Activated gamma-delta T cell (primary cell): Measurements from ENCODE around the gene PBX2.
A peak's percentile ranks its signal among the peaks of the same experiment; 100 is the strongest.
"Not testable (repeated sequence)": the region's sequence is repeated elsewhere in the genome, so short reads cannot be mapped to it uniquely, and the experiment has no call there.

Experiments used
- DNase-seq: peaks from one replicate; lab custom pipeline; 2025; lab: John Stamatoyannopoulos, UW

Gene PBX2

GRCh38 chr6:32187009-32187709 is 2.8 kb downstream of the PBX2 start:
- DNase-seq = no peak

- DNase-seq = not testable (repeated sequence)
Observed at GRCh38 chr6:32186151-32186840, 3.7 kb downstream of the PBX2 start.

GRCh38 chr6:32185681-32186131 is 4.3 kb downstream of the PBX2 start:
- DNase-seq = not testable (repeated sequence)

GRCh38 chr6:32184084-32184640 is 5.8 kb downstream of the PBX2 start, which contains the start of gene AGER:
AGER (minus strand) TSS chr6:32184253; CDS start chr6:32184222, 31 bp downstream.
- no peak for DNase-seq

- no peak for DNase-seq
Observed at GRCh38 chr6:32183483-32184083, 6.4 kb downstream of the PBX2 start.

- DNase-seq = no peak
Observed at GRCh38 chr6:32183030-32183429, 7.0 kb downstream of the PBX2 start.

GRCh38 chr6:32182555-32182981 is 7.4 kb downstream of the PBX2 start:
- no peak for DNase-seq

- DNase-seq = no peak
Observed at GRCh38 chr6:32181915-32182529, 8.0 kb downstream of the PBX2 start.

GRCh38 chr6:32181148-32181702 is 8.8 kb downstream of the PBX2 start:
- no peak for DNase-seq

GRCh38 chr6:32179766-32180405 is 10.1 kb downstream of the PBX2 start:
- no peak for DNase-seq

- peak; percentile 48 for DNase-seq
Observed at GRCh38 chr6:32178547-32179440, 11.2 kb downstream of the PBX2 start.

- DNase-seq = peak; percentile 82
Observed at GRCh38 chr6:32177788-32178546, 12.0 kb downstream of the PBX2 start, which contains the start of gene RNF5. RNF5 (plus strand) TSS chr6:32178405; CDS start chr6:32178512, 107 bp downstream.

- no peak for DNase-seq
Observed at GRCh38 chr6:32177183-32177787, 12.7 kb downstream of the PBX2 start.

GRCh38 chr6:32176476-32177182 is 13.4 kb downstream of the PBX2 start:
- no peak for DNase-seq

- peak; percentile 73 for DNase-seq
Observed at GRCh38 chr6:32175711-32176475, 14.1 kb downstream of the PBX2 start, which contains the start of gene AGPAT1. AGPAT1 (minus strand) TSS chr6:32176084; CDS start chr6:32171496, 4,588 bp downstream.

- DNase-seq = no peak
Observed at GRCh38 chr6:32175322-32175710, 14.7 kb downstream of the PBX2 start.

- no peak for DNase-seq
Observed at GRCh38 chr6:32174416-32174815, 15.6 kb downstream of the PBX2 start.
